Stimulated activated CD4-positive, alpha-beta T cell treated with anti-CD3 and anti-CD28 coated beads, Interleukin-4, amount 100 ng/mL, for 4 hours (primary cell): ENCODE results near the gene ADCY5.

Source experiments
- DNase-seq, 2 experiments: peaks; one replicate each; pipeline ENCODE4 v3.0.0-alpha.2; 2020

The ADCY5 gene

DNA sequence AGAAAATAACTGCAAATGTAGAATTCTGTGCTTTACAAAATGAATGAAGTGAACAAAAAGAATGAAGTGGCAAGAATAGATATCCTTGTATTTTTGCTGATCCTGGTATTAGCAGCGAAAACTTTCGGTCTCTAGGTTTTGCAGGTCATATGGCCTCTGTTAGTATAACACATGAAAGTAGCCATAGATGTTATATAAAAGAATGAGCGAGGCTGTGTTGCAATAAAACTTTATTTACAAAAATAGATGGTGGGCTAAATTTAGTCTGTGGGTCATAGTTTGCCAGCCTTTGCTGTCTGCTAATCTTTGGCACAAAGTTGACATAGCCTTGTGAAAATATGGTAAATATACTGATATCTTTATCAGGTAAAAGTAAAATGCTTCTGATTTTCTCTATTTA lies 212.0 kb downstream of the ADCY5 start:
- no peak for DNase-seq
